IMR-90 (cell line): ENCODE measurements around the gene PPP3CA.

ENCODE experiments used
- CHD1 ChIP-seq: IDR thresholded peaks from 2 replicates; pipeline ENCODE4 v1.6.1; 2012; ENCODE audit warnings: low read depth, low read length, improper control_type of control experiment
- MAFK ChIP-seq: IDR thresholded peaks from 2 replicates; pipeline ENCODE4 v1.6.1; 2012; ENCODE audit warnings: low read depth, low read length, improper control_type of control experiment
- MXI1 ChIP-seq: IDR thresholded peaks from 2 replicates; pipeline ENCODE4 v1.6.1; 2012; ENCODE audit warnings: low read depth, mild to moderate bottlenecking, low read length, moderate library complexity, borderline replicate concordance
- NFE2L2 ChIP-seq: fragments of 150-350 bp; IDR thresholded peaks from 2 replicates; pipeline ENCODE4 v1.6.1; 2016; ENCODE audit warnings: low read depth, mild to moderate bottlenecking, low read length
- POLR2A ChIP-seq: IDR thresholded peaks from 2 replicates; pipeline ENCODE4 v1.6.1; 2012; ENCODE audit warnings: mild to moderate bottlenecking, low read depth, low read length
- RAD21 ChIP-seq: IDR thresholded peaks from 2 replicates; pipeline ENCODE4 v1.6.1; 2012; ENCODE audit warnings: low read length, improper control_type of control experiment
- RFX5 ChIP-seq: IDR thresholded peaks from 2 replicates; pipeline ENCODE4 v1.8.0; 2012; ENCODE audit warnings: low read depth, mild to moderate bottlenecking, low read length, moderate library complexity
- SMC3 ChIP-seq: fragments of 150-350 bp; IDR thresholded peaks from 2 replicates; pipeline ENCODE4 v1.6.1; 2016; ENCODE audit warnings: low read depth, mild to moderate bottlenecking, antibody characterized with exemption, low read length, moderate library complexity
- USF2 ChIP-seq: fragments of 150-350 bp; IDR thresholded peaks from 2 replicates; pipeline ENCODE4 v1.6.1; 2017; ENCODE audit warnings: mild to moderate bottlenecking, antibody characterized with exemption, low read length, low read depth
- TF ChIP-seq, protein P1 (sequence below): conservative IDR thresholded peaks from 2 replicates; pipeline ENCODE4 v1.5.1; 2012; ENCODE audit warnings: mild to moderate bottlenecking, low read depth, low read length, improper control_type of control experiment

GRCh38 chr4:101326576-101326975, 20.8 kb downstream of the PPP3CA start:
- TF ChIP-seq, protein P1, sequence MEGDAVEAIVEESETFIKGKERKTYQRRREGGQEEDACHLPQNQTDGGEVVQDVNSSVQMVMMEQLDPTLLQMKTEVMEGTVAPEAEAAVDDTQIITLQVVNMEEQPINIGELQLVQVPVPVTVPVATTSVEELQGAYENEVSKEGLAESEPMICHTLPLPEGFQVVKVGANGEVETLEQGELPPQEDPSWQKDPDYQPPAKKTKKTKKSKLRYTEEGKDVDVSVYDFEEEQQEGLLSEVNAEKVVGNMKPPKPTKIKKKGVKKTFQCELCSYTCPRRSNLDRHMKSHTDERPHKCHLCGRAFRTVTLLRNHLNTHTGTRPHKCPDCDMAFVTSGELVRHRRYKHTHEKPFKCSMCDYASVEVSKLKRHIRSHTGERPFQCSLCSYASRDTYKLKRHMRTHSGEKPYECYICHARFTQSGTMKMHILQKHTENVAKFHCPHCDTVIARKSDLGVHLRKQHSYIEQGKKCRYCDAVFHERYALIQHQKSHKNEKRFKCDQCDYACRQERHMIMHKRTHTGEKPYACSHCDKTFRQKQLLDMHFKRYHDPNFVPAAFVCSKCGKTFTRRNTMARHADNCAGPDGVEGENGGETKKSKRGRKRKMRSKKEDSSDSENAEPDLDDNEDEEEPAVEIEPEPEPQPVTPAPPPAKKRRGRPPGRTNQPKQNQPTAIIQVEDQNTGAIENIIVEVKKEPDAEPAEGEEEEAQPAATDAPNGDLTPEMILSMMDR: no peak
- TF ChIP-seq POLR2A (no peak), RFX5 (no peak), USF2 (no peak), NFE2L2 (no peak), MAFK (no peak), SMC3 (no peak), CHD1 (no peak), MXI1 (no peak), RAD21 (no peak)
